ENCODE results near the gene GAS2L2. TPM values are rescaled to one million over a fixed set of nuclear protein-coding genes. Genes with fewer than 3 reads are reported as not detected.

Gene GAS2L2
- total and polyA plus RNA-seq, 2 of the 8 experiments (the other 6 are each of a cell fraction or from before 2014, with no cell fraction given) = 0.09 to 0.13 TPM

DNA sequence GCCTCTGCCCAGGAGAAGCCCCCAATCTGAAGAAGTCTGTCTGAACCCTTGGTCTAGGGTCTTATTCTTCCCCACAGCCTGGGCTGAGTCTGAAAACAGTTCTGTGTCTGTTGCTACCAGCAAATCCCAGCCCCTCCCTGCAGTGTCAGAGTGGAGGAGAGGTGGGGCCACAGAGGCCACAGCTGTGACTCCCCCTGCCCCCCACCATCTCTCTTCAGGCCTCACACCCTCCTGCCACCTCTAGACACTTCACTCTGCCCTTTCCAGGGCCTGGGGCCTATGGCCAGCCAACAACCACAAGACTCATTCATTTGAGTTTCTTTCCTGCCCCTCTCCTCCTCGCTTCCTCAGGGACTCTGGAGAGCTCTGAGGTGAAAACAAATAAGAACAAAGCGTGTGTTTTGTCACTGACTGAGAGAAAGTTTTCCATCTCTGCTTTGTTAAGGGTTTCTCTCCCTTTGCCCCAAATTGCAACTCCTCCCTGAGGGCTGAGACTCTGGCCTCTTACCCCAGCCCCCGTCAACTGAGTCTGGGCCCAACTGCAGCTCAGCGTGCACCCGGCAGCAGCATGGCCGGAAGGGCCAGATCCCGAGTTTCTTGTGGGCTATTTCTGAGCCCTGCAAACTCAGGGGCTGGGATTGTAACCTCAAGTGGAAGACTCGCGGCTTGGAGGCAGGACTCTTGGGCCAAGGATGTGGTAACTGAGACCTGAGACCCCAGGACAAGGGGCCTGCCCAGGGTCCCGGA lies 20.8 kb upstream of the GAS2L2 start:
- ChIA-PET POLR2A (ENCODE audit: partially characterized antibody) (interaction anchor here (0.8 to 2.9 kb wide), 4 partner anchors 9 to 36 kb away, joined by 3 to 13 read pairs (median 4); partner anchors contain the start of gene TAF15), CTCF (ENCODE audit: partially characterized antibody) (interaction anchor here (0.7 to 17.5 kb wide), 9 partner anchors 7 to 160 kb away, joined by 3 to 247 read pairs (median 4); partner anchors contain the start of gene TAF15)
- H2BK15ac ChIP-seq (ENCODE audit: low read length) = 0 out of 2 replicates have a peak overlapping the region, but pooled peaks have one; percentile 95
- H4K20me1 ChIP-seq (replicated peaks in 1 of 2; ENCODE audit: control insufficient read depth in 1 of 2, insufficient read depth in 2 of 2, low read length in 2 of 2) = no peaks in the 10 kb centered on the region
- H2AK5ac ChIP-seq (ENCODE audit: low read depth, low read length) = no peak overlapping the region
- no peak overlapping the region for H2BK5ac ChIP-seq (ENCODE audit: low read depth, low read length)
- H2BK20ac ChIP-seq (ENCODE audit: low read length) = 0 out of 2 replicates have a peak overlapping the region, but pooled peaks have one; percentile 48
- H3K4me1 ChIP-seq (replicated peaks in 1 of 4; ENCODE audit: control insufficient read depth in 3 of 4, insufficient read depth in 4 of 4, low read length in 3 of 4) = peaks cover 5 to 21% (median 6%) of the 10 kb centered on the region in 4 experiments
- H4K5ac ChIP-seq (ENCODE audit: insufficient read length, low read depth, low read length) = no peak overlapping the region
- H3K79me2 ChIP-seq (ENCODE audit: control insufficient read depth in 1 of 2, insufficient read depth in 2 of 2, low read length in 2 of 2) = no peaks in the 10 kb centered on the region
- H3K4me3 ChIP-seq (ENCODE audit: extremely low read depth in 1 of 4, insufficient read depth in 2 of 4, low read depth in 3 of 4, low read length in 4 of 4) = no peak overlapping the region
- no peak overlapping the region for H3K56ac ChIP-seq (replicated peaks; ENCODE audit: insufficient read length, low read depth, low read length)
- no peaks in the 10 kb centered on the region for H3K27me3 ChIP-seq (replicated peaks in 1 of 4; ENCODE audit: control insufficient read depth in 3 of 4, extremely low read depth in 1 of 4, insufficient read depth in 3 of 4, low read length in 3 of 4)
- no peaks in the 10 kb centered on the region for H3K79me1 ChIP-seq (ENCODE audit: low read depth, low read length)
- peak overlapping the region; percentile 85; the same call in 1 of the 2 replicates for H4K8ac ChIP-seq (ENCODE audit: extremely low read depth, insufficient read depth, low read length)
- H3K18ac ChIP-seq (ENCODE audit: extremely low read depth, low read length) = peak overlapping the region; percentile 71; the same call in 1 of the 2 replicates
- H2AFZ ChIP-seq (ENCODE audit: low read length) = peak overlapping the region; percentile 88
- DNase-seq (ENCODE audit: low read depth in 1 of 2, low spot score in 2 of 2) (no peak), FAIRE-seq (no peak)
- no peak overlapping the region for H3K9ac ChIP-seq (replicated peaks in 1 of 4; ENCODE audit: extremely low read depth in 1 of 4, low read depth in 3 of 4, low read length in 3 of 4)
- no peaks in the 10 kb centered on the region for H3K36me3 ChIP-seq (ENCODE audit: control insufficient read depth in 2 of 4, insufficient read depth in 4 of 4, low read length in 3 of 4)
- H2BK120ac ChIP-seq (replicated peaks; ENCODE audit: low read depth, low read length) = no peak overlapping the region
- H3K14ac ChIP-seq (ENCODE audit: insufficient read length) = no peak overlapping the region
- H3K9me3 ChIP-seq (ENCODE audit: insufficient read depth in 2 of 2, low read depth in 1 of 2, low read length in 1 of 2) = no peaks in the 10 kb centered on the region; a peak in 1 of 4 replicates
- 89% methylated on average over 10 of the region's 10 CpGs; no CpG with 5 or more reads in 1 of the 2 experiments for WGBS, 2 experiments (ENCODE audit: extremely low coverage in 1 of 2, insufficient coverage in 1 of 2, insufficient read length in 1 of 2, insufficient replicate concordance in 2 of 2, low coverage in 1 of 2, low lambda C conversion rate in 2 of 2, missing lambda C conversion rate in 1 of 2)
- H3K27ac ChIP-seq (ENCODE audit: low read depth, low read length) = no peak overlapping the region
- no peak overlapping the region for H3K4me2 ChIP-seq (ENCODE audit: insufficient read depth in 1 of 2, low read depth in 2 of 2, low read length in 2 of 2)
- no peak overlapping the region for H3K23ac ChIP-seq (ENCODE audit: insufficient read length)
- H3K23me2 ChIP-seq (ENCODE audit: low read depth, low read length) = no peaks in the 10 kb centered on the region
- no peak overlapping the region for H3K4ac ChIP-seq (replicated peaks; ENCODE audit: insufficient read length, low read depth, low read length)
- H4K91ac ChIP-seq (replicated peaks; ENCODE audit: insufficient read length, low read length) = no peak overlapping the region
- H2BK12ac ChIP-seq (ENCODE audit: low read depth, low read length) = peak overlapping the region; percentile 60; the same call in 1 of the 2 replicates
- TF ChIP-seq TAF7 (optimal IDR thresholded peaks at IDR 0.05; ENCODE audit: borderline replicate concordance, low read depth, low read length) (no peak), HDAC2 (IDR thresholded peaks at IDR 0.05; ENCODE audit: borderline replicate concordance in 1 of 2, low read depth in 2 of 2, low read length in 2 of 2) (no peak), CEBPB (IDR thresholded peaks at IDR 0.05; ENCODE audit: low read depth, low read length) (no peak), POLR2AphosphoS5 (IDR thresholded peaks at IDR 0.05; ENCODE audit: low read depth, low read length) (no peak), TCF12 (IDR thresholded peaks at IDR 0.05; ENCODE audit: low read depth, low read length) (no peak), BCL11A (IDR thresholded peaks at IDR 0.05; ENCODE audit: low read depth in 2 of 2, low read length in 2 of 2) (no peak), JUN (IDR thresholded peaks at IDR 0.05; ENCODE audit: low read depth, low read length) (no peak), TBP (IDR thresholded peaks at IDR 0.05; ENCODE audit: low read depth, low read length) (no peak), SIX5 (IDR thresholded peaks at IDR 0.05; ENCODE audit: low read depth, low read length) (no peak), SAP30 (IDR thresholded peaks at IDR 0.05; ENCODE audit: insufficient read depth, insufficient replicate concordance, low read length) (no peak), KDM4A (IDR thresholded peaks at IDR 0.05; ENCODE audit: low read depth, low read length, severe bottlenecking) (no peak)
